Calu3 (cell line): ENCODE measurements around the gene ABCA5. TPM values are rescaled to one million over a fixed set of nuclear protein-coding genes. Genes with fewer than 3 reads are reported as not detected.

Experiments
- BruUV-seq: library from RNA; stranded (reverse); fragments of 400-500 nt; replicated peaks from 2 replicates; lab custom pipeline; 2021; lab: Mats Ljungman, UMichigan
- CTCF ChIA-PET: fragments of 300-600 bp; sonication (Branson Sonifier 250); formaldehyde crosslinking; loops from one replicate; lab custom pipeline; 2022; ENCODE audit warnings: antibody characterized with exemption; lab: Charles Lee
- DNase-seq: peaks from one replicate; pipeline ENCODE4 v3.0.0; 2022
- H3K27ac Mint-ChIP-seq: one replicate; pipeline ENCODE4 v1.8.0; 2022; ENCODE audit warnings: mixed read lengths; ENCODE audit not compliant: unreplicated experiment
- H3K27me3 Mint-ChIP-seq: one replicate; pipeline ENCODE4 v1.8.0; 2022; ENCODE audit warnings: mixed read lengths; ENCODE audit not compliant: unreplicated experiment
- H3K36me3 Mint-ChIP-seq: one replicate; pipeline ENCODE4 v1.8.0; 2022; ENCODE audit warnings: mild to moderate bottlenecking, moderate library complexity, mixed read lengths; ENCODE audit not compliant: insufficient read depth, unreplicated experiment
- H3K4me1 Mint-ChIP-seq: one replicate; pipeline ENCODE4 v1.8.0; 2022; ENCODE audit warnings: mild to moderate bottlenecking, low read depth, mixed read lengths; ENCODE audit not compliant: unreplicated experiment
- H3K4me3 Mint-ChIP-seq: one replicate; pipeline ENCODE4 v1.8.0; 2022; ENCODE audit warnings: mild to moderate bottlenecking, low read depth, moderate library complexity, mixed read lengths; ENCODE audit not compliant: unreplicated experiment
- H3K9me3 Mint-ChIP-seq: one replicate; pipeline ENCODE4 v1.8.0; 2022; ENCODE audit warnings: low read depth, mixed read lengths; ENCODE audit not compliant: unreplicated experiment
- CTCF ChIP-seq: fragments of 200-600 bp; IDR thresholded peaks from one replicate; pipeline ENCODE4 v1.8.0; 2022; ENCODE audit warnings: antibody characterized with exemption; ENCODE audit not compliant: unreplicated experiment
- intact Hi-C: fragments of 100-400 bp; cut with micrococcal nuclease; formaldehyde crosslinking; loops from one replicate; pipeline ENCODE4 v1.10.0; 2022; ENCODE audit not compliant: unreplicated experiment
- total RNA-seq: library from RNA; stranded (reverse); gene quantifications from 2 replicates; pipeline ENCODE4 v1.2.3, GENCODE V29; 2022

The ABCA5 gene
- total RNA-seq, 1 experiment from 2014 or later: 8.9 TPM

GRCh38 chr17:69223809-69224208 lies 103.1 kb downstream of the ABCA5 start:
- Mint-ChIP-seq H3K27me3 (no peaks in the 10 kb centered on the region), H3K36me3 (no peaks in the 10 kb centered on the region), H3K27ac (no peak overlapping the region), H3K4me1 (peaks cover 3% of the 10 kb centered on the region), H3K9me3 (no peaks in the 10 kb centered on the region), H3K4me3 (no peak overlapping the region)
- intact Hi-C loops: no loop called here
- no peak for DNase-seq
- no TSS peak for BruUV-seq
- TF ChIP-seq CTCF: no peak
- CTCF ChIA-PET: no interaction called here

- Mint-ChIP-seq H3K4me1 (peaks cover 5% of the 10 kb centered on the region), H3K4me3 (no peak overlapping the region), H3K27ac (no peak overlapping the region), H3K9me3 (no peaks in the 10 kb centered on the region), H3K27me3 (no peaks in the 10 kb centered on the region), H3K36me3 (no peaks in the 10 kb centered on the region)
- BruUV-seq: no TSS peak
- intact Hi-C loops: no loop called here
- TF ChIP-seq CTCF: no peak
- no peak for DNase-seq
- CTCF ChIA-PET: no interaction called here
These were observed 104.2 kb downstream of the ABCA5 start for GRCh38 chr17:69222707-69223258.

- Mint-ChIP-seq H3K9me3 (no peaks in the 10 kb centered on the region), H3K36me3 (no peaks in the 10 kb centered on the region), H3K4me1 (peaks cover 5% of the 10 kb centered on the region), H3K27me3 (no peaks in the 10 kb centered on the region), H3K27ac (no peak overlapping the region), H3K4me3 (no peak overlapping the region)
- TF ChIP-seq CTCF: no peak
- intact Hi-C loops: no loop called here
- DNase-seq: no peak
- BruUV-seq: no TSS peak
- CTCF ChIA-PET: no interaction called here
These were observed 106.8 kb downstream of the ABCA5 start for GRCh38 chr17:69220098-69220497.

- no peak for DNase-seq
- intact Hi-C loops: no loop called here
- Mint-ChIP-seq H3K4me1 (peaks cover 5% of the 10 kb centered on the region), H3K36me3 (no peaks in the 10 kb centered on the region), H3K27me3 (no peaks in the 10 kb centered on the region), H3K27ac (no peak overlapping the region), H3K9me3 (no peaks in the 10 kb centered on the region), H3K4me3 (no peak overlapping the region)
- BruUV-seq: no TSS peak
- no peak for TF ChIP-seq CTCF
- CTCF ChIA-PET: interaction anchor here (1.0 kb wide), 1 partner anchor 1449 kb away, joined by 3 read pairs; no protein-coding TSS in a partner anchor
These were observed 107.9 kb downstream of the ABCA5 start for GRCh38 chr17:69218986-69219385.
